ENCODE results near the gene JAKMIP1.

DNA sequence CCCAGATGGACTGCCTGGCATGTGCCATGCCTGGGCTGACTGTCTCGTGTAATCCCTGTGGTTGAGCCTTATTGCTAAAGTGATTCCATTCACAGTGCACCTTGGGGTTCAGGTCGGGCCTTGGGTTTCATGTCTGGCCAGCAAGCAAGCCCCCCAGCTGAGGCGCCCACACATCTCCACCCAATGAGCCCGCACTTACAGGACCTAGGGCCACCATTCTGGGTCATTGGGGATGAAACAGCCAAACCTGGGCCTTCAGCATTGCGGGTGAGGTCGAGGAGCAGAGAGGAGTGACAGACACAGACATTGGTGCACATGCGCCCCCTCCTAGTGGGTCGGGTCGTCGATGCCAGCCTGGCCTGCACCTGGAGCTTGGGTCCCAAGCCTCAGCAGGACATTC lies 48.0 kb upstream of the JAKMIP1 start:
- TF ChIP-seq, protein P1, sequence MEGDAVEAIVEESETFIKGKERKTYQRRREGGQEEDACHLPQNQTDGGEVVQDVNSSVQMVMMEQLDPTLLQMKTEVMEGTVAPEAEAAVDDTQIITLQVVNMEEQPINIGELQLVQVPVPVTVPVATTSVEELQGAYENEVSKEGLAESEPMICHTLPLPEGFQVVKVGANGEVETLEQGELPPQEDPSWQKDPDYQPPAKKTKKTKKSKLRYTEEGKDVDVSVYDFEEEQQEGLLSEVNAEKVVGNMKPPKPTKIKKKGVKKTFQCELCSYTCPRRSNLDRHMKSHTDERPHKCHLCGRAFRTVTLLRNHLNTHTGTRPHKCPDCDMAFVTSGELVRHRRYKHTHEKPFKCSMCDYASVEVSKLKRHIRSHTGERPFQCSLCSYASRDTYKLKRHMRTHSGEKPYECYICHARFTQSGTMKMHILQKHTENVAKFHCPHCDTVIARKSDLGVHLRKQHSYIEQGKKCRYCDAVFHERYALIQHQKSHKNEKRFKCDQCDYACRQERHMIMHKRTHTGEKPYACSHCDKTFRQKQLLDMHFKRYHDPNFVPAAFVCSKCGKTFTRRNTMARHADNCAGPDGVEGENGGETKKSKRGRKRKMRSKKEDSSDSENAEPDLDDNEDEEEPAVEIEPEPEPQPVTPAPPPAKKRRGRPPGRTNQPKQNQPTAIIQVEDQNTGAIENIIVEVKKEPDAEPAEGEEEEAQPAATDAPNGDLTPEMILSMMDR (conservative IDR thresholded peaks at IDR 0.05; ENCODE audit: low read length) = no peak
- no peak for TF ChIP-seq EZH2phosphoT487 (IDR thresholded peaks at IDR 0.05; ENCODE audit: borderline replicate concordance, low read depth, low read length)

All from OCI-LY7 (cell line).